OCI-LY7 (cell line): ENCODE results near the gene ELMO1. TPM values are rescaled to one million over a fixed set of nuclear protein-coding genes. Genes with fewer than 3 reads are reported as not detected.

Experiments used
- BruUV-seq: library from RNA; stranded (reverse); fragments of 400-500 nt; replicated peaks from 2 replicates; lab custom pipeline; 2021; lab: Mats Ljungman, UMichigan
- CTCF ChIA-PET: fragments of 300-600 bp; sonication (Branson Sonifier 250); formaldehyde crosslinking; loops from one replicate; lab custom pipeline; 2022; ENCODE audit warnings: antibody characterized with exemption; ENCODE audit not compliant: unreplicated experiment; lab: Charles Lee
- POLR2A ChIA-PET: fragments of 300-600 bp; sonication (Branson Sonifier 250); formaldehyde crosslinking; loops from one replicate; lab custom pipeline; 2022; ENCODE audit warnings: antibody characterized with exemption; lab: Charles Lee
- DNase-seq: peaks from one replicate; pipeline ENCODE4 v3.0.0-alpha.2; 2015; ENCODE audit warnings: low spot score
- H2AFZ ChIP-seq: fragments of 200-600 bp; sonication (generic), shearing (Covaris generic); 2 replicates; pipeline ENCODE4 v1.6.1; 2014; ENCODE audit warnings: mild to moderate bottlenecking, antibody characterized with exemption, low read length, moderate library complexity
- H3K27ac ChIP-seq: fragments of 200-600 bp; sonication (generic); 2 replicates; pipeline ENCODE4 v1.5.1; 2014; ENCODE audit warnings: mixed run types, low read depth, mild to moderate bottlenecking, moderate library complexity, low read length, inconsistent platforms; ENCODE audit not compliant: poor library complexity, severe bottlenecking
- H3K36me3 ChIP-seq: fragments of 200-600 bp; sonication (generic); 2 replicates; pipeline ENCODE4 v1.6.1; 2014; ENCODE audit warnings: mild to moderate bottlenecking, antibody characterized with exemption, low read length, moderate library complexity, mixed read lengths; ENCODE audit not compliant: insufficient read depth
- H3K4me1 ChIP-seq: fragments of 200-600 bp; sonication (generic); 2 replicates; pipeline ENCODE4 v1.5.1; 2014; ENCODE audit warnings: mild to moderate bottlenecking, low read length; ENCODE audit not compliant: insufficient read depth, poor library complexity, severe bottlenecking
- H3K4me2 ChIP-seq: fragments of 200-600 bp; sonication (generic); 2 replicates; pipeline ENCODE4 v1.6.1; 2014; ENCODE audit warnings: mild to moderate bottlenecking, low read length
- H3K4me3 ChIP-seq: fragments of 200-600 bp; sonication (generic); 2 replicates; pipeline ENCODE4 v1.5.1; 2014; ENCODE audit warnings: mild to moderate bottlenecking, low read depth, low read length; ENCODE audit not compliant: poor library complexity, severe bottlenecking
- H3K79me2 ChIP-seq: fragments of 200-600 bp; sonication (generic); 2 replicates; pipeline ENCODE4 v1.6.1; 2016; ENCODE audit warnings: low read depth, mild to moderate bottlenecking, low read length, moderate library complexity, mixed read lengths; ENCODE audit not compliant: insufficient read depth
- H3K9me2 ChIP-seq: fragments of 200-600 bp; sonication (generic); 2 replicates; pipeline ENCODE4 v1.6.1; 2016; ENCODE audit warnings: mild to moderate bottlenecking, low read length, mixed read lengths; ENCODE audit not compliant: insufficient read depth
- H3K9me3 ChIP-seq: fragments of 200-600 bp; sonication (generic); 2 replicates; pipeline ENCODE4 v1.6.1; 2014; ENCODE audit warnings: mild to moderate bottlenecking, mixed run types, low read length, mixed read lengths
- H4K20me1 ChIP-seq: fragments of 200-600 bp; sonication (generic); 2 replicates; pipeline ENCODE4 v1.6.1; 2014; ENCODE audit warnings: mild to moderate bottlenecking, antibody characterized with exemption, low read length, moderate library complexity, mixed read lengths; ENCODE audit not compliant: insufficient read depth
- EZH2phosphoT487 ChIP-seq: fragments of 200-600 bp; sonication (generic); IDR thresholded peaks from 2 replicates; pipeline ENCODE4 v1.6.1; 2018; ENCODE audit warnings: low read depth, borderline replicate concordance, mild to moderate bottlenecking, mixed run types, antibody characterized with exemption, low read length, moderate library complexity, mixed read lengths
- intact Hi-C: fragments of 100-400 bp; cut with micrococcal nuclease; formaldehyde crosslinking; loops from one replicate; pipeline ENCODE4 v1.10.0; 2022; ENCODE audit not compliant: unreplicated experiment
- total RNA-seq, 2 experiments: library from RNA; depleted of rRNA in 1 of 2; stranded (reverse); fragments of >200 nt in 1 of 2; shearing (Covaris generic) in 1 of 2; gene quantifications; 2 replicates each; pipeline ENCODE4 v1.2.3, GENCODE V29; 2014 to 2022
- TF ChIP-seq, protein P1 (sequence below): fragments of 200-600 bp; sonication (generic); conservative IDR thresholded peaks from 2 replicates; pipeline ENCODE4 v1.5.1; 2014; ENCODE audit warnings: mild to moderate bottlenecking, antibody characterized with exemption, low read length, moderate library complexity, mixed read lengths

The ELMO1 gene
- total RNA-seq, 2 experiments from 2014 or later = 101 to 103 TPM

DNA sequence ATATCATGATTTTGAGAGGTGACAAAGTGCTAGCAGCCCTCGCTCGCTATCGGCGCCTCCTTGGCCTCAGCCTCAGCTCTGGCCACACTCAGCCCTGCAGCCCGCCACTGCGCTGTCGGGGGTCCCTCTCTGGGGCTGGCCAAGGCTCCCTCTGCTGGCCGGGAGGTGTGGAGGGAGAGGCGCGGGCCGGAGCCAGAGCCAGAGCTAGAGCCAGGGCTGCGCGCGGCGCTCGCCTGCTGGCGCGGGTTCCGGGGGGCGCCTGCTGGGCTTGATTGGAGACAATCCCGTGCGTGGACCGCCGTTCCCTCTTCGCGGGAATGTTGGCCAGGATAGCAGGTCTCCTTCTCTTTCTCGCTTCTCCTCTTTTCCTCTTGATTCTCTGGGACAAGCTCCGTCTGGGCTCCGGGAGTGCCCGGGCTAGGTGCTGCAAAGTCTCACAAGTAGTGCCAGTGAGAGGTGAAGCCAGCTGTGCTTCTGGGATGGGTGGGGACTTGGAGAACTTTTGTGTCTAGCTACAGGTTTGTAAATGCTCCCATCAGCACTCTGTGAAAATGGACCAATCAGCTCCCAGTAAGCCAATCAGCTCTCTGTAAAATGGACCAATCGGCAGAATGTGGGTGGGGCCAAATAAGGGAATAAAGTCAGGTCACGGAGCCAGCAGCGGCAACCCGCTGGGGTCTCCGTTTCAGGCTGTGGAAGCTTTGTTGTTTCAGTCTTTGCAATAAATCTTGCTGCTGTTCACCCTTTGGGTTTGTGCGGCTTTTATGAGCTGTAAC, 43.4 kb upstream of the ELMO1 start:
- intact Hi-C loops = loop anchor here (10.0 kb wide), 1 partner anchor 137 kb away; no protein-coding TSS in a partner anchor
- H3K4me1 ChIP-seq = no peaks in the 10 kb centered on the region
- no peaks in the 10 kb centered on the region for H3K9me2 ChIP-seq
- TF ChIP-seq EZH2phosphoT487 = no peak
- TF ChIP-seq, protein P1, sequence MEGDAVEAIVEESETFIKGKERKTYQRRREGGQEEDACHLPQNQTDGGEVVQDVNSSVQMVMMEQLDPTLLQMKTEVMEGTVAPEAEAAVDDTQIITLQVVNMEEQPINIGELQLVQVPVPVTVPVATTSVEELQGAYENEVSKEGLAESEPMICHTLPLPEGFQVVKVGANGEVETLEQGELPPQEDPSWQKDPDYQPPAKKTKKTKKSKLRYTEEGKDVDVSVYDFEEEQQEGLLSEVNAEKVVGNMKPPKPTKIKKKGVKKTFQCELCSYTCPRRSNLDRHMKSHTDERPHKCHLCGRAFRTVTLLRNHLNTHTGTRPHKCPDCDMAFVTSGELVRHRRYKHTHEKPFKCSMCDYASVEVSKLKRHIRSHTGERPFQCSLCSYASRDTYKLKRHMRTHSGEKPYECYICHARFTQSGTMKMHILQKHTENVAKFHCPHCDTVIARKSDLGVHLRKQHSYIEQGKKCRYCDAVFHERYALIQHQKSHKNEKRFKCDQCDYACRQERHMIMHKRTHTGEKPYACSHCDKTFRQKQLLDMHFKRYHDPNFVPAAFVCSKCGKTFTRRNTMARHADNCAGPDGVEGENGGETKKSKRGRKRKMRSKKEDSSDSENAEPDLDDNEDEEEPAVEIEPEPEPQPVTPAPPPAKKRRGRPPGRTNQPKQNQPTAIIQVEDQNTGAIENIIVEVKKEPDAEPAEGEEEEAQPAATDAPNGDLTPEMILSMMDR = peak; percentile 16; the same call in 1 of the 2 replicates
- no peaks in the 10 kb centered on the region for H4K20me1 ChIP-seq
- no peak for DNase-seq
- no TSS peak for BruUV-seq
- ChIA-PET POLR2A (no interaction called here), CTCF (no interaction called here)
- peaks cover 8% of the 10 kb centered on the region; the same call in 1 of the 2 replicates for H3K9me3 ChIP-seq
- no peak overlapping the region for H3K27ac ChIP-seq
- no peak overlapping the region for H2AFZ ChIP-seq
- H3K36me3 ChIP-seq = no peaks in the 10 kb centered on the region
- H3K79me2 ChIP-seq = no peaks in the 10 kb centered on the region
- no peak overlapping the region for H3K4me2 ChIP-seq
- H3K4me3 ChIP-seq = no peak overlapping the region

DNA sequence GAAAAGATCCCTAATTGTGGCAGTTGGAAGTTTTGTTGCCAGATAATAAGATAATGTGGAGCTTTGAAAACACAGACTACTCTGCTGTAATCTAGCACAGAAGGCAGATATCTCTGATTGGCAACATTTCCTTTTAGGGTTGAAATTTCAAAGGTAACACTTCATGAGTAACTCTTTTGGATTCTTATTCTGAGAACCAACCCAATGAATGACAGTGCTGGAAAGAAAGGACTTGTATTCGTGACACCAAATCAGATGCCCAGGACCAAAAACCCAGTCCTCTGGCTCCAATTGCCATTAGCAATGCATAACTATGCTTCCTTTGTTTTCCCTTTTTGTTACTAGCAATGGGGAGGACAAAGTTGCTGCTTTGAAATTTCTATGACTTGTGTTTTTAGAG, 41.0 kb upstream of the ELMO1 start:
- no TSS peak for BruUV-seq
- Histone ChIP-seq H3K4me1 (no peaks in the 10 kb centered on the region), H3K36me3 (no peaks in the 10 kb centered on the region), H3K9me3 (peaks cover 8% of the 10 kb centered on the region; the same call in 1 of the 2 replicates), H2AFZ (no peak overlapping the region), H3K27ac (no peak overlapping the region), H3K79me2 (no peaks in the 10 kb centered on the region), H3K9me2 (no peaks in the 10 kb centered on the region), H3K4me3 (no peak overlapping the region), H4K20me1 (no peaks in the 10 kb centered on the region), H3K4me2 (no peak overlapping the region)
- ChIA-PET POLR2A (interaction anchor here (0.6 kb wide), 1 partner anchor 721 kb away, joined by 3 read pairs; no protein-coding TSS in a partner anchor), CTCF (no interaction called here)
- intact Hi-C loops = loop anchor here (10.0 kb wide), 1 partner anchor 135 kb away; no protein-coding TSS in a partner anchor
- no peak for TF ChIP-seq EZH2phosphoT487
- TF ChIP-seq, protein P1 = no peak
- no peak for DNase-seq
